ENCODE measurements around the gene FRY.

The FRY gene

DNA sequence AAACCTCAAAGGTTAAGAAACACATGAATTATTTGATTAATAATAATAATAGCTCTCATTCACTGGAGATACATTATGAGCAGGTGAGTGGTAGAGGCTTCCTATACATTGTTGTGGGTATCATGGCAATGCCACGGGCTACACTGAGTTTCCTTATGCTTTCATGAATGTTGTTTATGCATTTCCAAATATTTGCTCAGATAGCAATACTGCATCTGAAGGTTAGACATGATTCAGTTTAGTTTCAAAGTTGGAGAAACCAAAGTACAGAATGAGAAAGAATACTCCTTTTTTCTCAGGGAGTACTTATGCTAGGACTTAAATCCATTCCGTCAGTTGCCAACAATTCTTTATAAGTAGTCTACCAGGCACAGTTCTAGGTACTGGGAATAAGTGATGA, 108.5 kb downstream of the FRY start:
- no peaks in the 10 kb centered on the region for H3K27me3 ChIP-seq (ENCODE audit: control insufficient read depth, insufficient read depth, low read length)
- H3K4me1 ChIP-seq (ENCODE audit: control insufficient read depth, insufficient read depth, low read length): peaks cover 6% of the 10 kb centered on the region
- H3K9ac ChIP-seq (ENCODE audit: low read depth, low read length): no peak overlapping the region
- H3K9me3 ChIP-seq (ENCODE audit: control insufficient read depth, insufficient read depth, low read length): no peaks in the 10 kb centered on the region
- no peaks in the 10 kb centered on the region for H3K36me3 ChIP-seq (ENCODE audit: control insufficient read depth, insufficient read depth, low read length)
- no peak overlapping the region for H3K4me3 ChIP-seq (ENCODE audit: low read depth, low read length)

DNA sequence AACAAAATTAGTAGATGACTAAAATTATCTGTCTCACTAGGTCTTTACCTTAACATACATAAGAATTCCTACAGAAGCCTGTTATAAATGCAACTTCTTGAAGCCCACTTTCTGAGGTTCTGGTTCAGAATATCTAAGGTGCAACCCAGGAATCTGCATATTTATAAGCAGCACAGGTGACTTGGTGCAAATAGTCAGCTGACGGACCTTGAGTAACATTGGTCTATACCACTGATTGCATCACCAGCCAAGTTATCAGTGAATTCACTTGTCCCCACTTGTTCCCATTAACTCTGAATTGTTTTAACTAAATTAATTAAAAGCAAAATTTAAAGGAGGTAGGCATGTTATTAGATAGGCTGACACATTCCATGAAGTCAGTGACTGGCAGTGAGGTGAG, 109.9 kb downstream of the FRY start:
- Histone ChIP-seq H3K36me3 (ENCODE audit: control insufficient read depth, insufficient read depth, low read length) (no peaks in the 10 kb centered on the region), H3K4me3 (ENCODE audit: low read depth, low read length) (no peak overlapping the region), H3K9ac (ENCODE audit: low read depth, low read length) (no peak overlapping the region), H3K4me1 (ENCODE audit: control insufficient read depth, insufficient read depth, low read length) (peaks cover 6% of the 10 kb centered on the region), H3K27me3 (ENCODE audit: control insufficient read depth, insufficient read depth, low read length) (no peaks in the 10 kb centered on the region), H3K9me3 (ENCODE audit: control insufficient read depth, insufficient read depth, low read length) (no peaks in the 10 kb centered on the region)

DNA sequence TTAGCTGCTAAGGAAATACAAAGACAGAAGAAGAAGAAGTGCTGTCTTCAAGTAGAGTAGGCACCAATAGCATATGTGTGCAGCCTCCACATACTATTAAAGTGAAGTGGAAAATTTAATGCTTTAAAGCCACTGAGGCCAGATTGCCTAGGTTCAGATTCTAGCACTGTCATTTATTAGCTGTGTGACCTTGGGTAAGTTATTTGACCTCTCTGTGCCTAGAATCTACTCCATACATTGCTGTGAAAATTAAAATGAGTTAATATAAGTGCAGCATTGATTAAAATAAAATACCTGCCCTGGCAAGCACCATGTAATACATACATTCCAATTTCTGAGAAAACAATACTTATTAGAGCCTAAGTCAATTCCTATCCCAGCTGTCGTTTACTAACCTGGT, 110.5 kb downstream of the FRY start:
- no peak overlapping the region for H3K9ac ChIP-seq (ENCODE audit: low read depth, low read length)
- no peaks in the 10 kb centered on the region for H3K36me3 ChIP-seq (ENCODE audit: control insufficient read depth, insufficient read depth, low read length)
- H3K4me1 ChIP-seq (ENCODE audit: control insufficient read depth, insufficient read depth, low read length): peaks cover 6% of the 10 kb centered on the region
- no peaks in the 10 kb centered on the region for H3K9me3 ChIP-seq (ENCODE audit: control insufficient read depth, insufficient read depth, low read length)
- no peaks in the 10 kb centered on the region for H3K27me3 ChIP-seq (ENCODE audit: control insufficient read depth, insufficient read depth, low read length)
- H3K4me3 ChIP-seq (ENCODE audit: low read depth, low read length): no peak overlapping the region

DNA sequence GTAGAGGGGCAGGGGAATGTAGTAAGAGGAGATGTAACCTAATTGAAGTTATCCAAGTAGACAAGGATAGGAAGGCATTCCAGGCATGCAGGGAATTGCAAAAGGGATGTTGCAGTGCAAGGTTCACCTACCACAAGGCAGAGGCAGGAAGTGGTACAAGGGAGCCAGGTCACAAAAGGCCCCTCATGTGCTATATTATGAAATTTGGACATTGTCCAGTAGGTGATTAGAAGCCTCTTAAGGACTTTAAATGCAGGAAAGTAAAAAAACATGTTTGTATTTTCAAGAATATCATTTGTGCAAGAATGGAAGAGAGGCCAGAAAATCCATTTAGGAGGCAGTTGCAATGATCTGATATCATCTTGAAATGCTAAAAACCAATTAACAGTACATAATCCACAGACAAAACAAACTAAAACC, 111.4 kb downstream of the FRY start:
- Histone ChIP-seq H3K4me3 (ENCODE audit: low read depth, low read length) (no peak overlapping the region), H3K4me1 (ENCODE audit: control insufficient read depth, insufficient read depth, low read length) (peaks cover 6% of the 10 kb centered on the region), H3K9ac (ENCODE audit: low read depth, low read length) (no peak overlapping the region), H3K9me3 (ENCODE audit: control insufficient read depth, insufficient read depth, low read length) (no peaks in the 10 kb centered on the region), H3K27me3 (ENCODE audit: control insufficient read depth, insufficient read depth, low read length) (no peaks in the 10 kb centered on the region), H3K36me3 (ENCODE audit: control insufficient read depth, insufficient read depth, low read length) (no peaks in the 10 kb centered on the region)

DNA sequence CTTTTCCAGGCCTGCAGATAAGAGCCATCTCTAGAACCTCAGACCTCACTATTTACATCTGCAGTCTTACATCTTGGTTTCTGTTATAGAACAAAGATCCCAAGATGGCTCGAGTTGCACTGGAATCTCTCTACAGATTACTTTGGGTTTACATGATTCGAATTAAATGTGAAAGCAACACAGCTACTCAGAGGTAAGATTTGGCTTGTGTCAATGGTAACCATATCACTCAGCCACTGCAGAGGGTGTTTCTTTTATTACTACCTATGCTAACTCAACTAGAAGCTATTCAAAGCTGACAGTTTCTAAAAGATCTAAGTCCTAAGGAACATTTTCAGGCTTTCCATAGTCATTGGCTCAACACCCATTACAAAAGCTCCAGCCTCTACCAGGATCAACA, 115.6 kb downstream of the FRY start:
- no peaks in the 10 kb centered on the region for H3K9me3 ChIP-seq (ENCODE audit: control insufficient read depth, insufficient read depth, low read length)
- no peak overlapping the region for H3K9ac ChIP-seq (ENCODE audit: low read depth, low read length)
- peaks cover 6% of the 10 kb centered on the region for H3K4me1 ChIP-seq (ENCODE audit: control insufficient read depth, insufficient read depth, low read length)
- no peaks in the 10 kb centered on the region for H3K27me3 ChIP-seq (ENCODE audit: control insufficient read depth, insufficient read depth, low read length)
- no peaks in the 10 kb centered on the region for H3K36me3 ChIP-seq (ENCODE audit: control insufficient read depth, insufficient read depth, low read length)
- no peak overlapping the region for H3K4me3 ChIP-seq (ENCODE audit: low read depth, low read length)

DNA sequence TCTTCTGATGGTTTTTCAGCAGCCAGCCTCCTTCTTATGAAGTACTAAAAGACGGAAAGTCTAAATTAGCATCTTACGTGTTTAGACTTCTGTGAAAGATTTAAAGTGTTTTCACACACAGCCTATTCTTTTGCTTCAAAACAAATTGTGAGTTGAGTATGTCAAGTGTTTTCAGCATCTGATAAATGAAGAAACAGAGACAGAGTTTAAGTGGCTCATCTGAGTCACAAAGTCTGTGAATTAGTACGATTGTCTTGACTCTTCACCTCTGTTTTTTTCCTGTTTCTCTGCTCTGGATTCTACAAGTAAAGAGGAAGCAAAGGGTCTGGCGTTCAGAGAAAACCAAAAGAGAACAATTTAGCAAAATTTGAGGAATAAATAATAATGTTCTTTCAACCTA, 116.4 kb downstream of the FRY start:
- Histone ChIP-seq H3K4me1 (ENCODE audit: control insufficient read depth, insufficient read depth, low read length) (peaks cover 4% of the 10 kb centered on the region), H3K36me3 (ENCODE audit: control insufficient read depth, insufficient read depth, low read length) (no peaks in the 10 kb centered on the region), H3K27me3 (ENCODE audit: control insufficient read depth, insufficient read depth, low read length) (no peaks in the 10 kb centered on the region), H3K9ac (ENCODE audit: low read depth, low read length) (no peak overlapping the region), H3K9me3 (ENCODE audit: control insufficient read depth, insufficient read depth, low read length) (no peaks in the 10 kb centered on the region), H3K4me3 (ENCODE audit: low read depth, low read length) (no peak overlapping the region)

DNA sequence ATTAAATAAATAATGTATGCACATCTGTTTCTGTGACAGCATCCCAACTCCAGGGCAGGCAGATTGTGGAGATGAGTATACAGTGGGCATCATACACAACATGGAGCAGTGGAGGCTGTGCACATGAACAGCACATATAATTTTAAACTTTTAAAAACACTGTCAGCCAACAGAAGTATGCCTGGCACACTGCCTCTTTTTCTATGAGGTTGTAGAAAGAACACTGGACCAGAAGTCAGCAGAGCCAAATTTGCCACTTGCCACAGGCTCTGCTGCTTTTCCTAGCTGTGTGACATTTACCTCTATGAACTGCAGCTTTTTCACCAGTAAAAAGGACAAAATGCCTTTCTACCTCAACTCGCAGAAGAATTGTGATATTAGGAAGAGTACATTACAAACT, 118.7 kb downstream of the FRY start:
- no peak overlapping the region for H3K4me3 ChIP-seq (ENCODE audit: low read depth, low read length)
- no peaks in the 10 kb centered on the region for H3K27me3 ChIP-seq (ENCODE audit: control insufficient read depth, insufficient read depth, low read length)
- H3K9ac ChIP-seq (ENCODE audit: low read depth, low read length): no peak overlapping the region
- H3K9me3 ChIP-seq (ENCODE audit: control insufficient read depth, insufficient read depth, low read length): no peaks in the 10 kb centered on the region
- no peaks in the 10 kb centered on the region for H3K4me1 ChIP-seq (ENCODE audit: control insufficient read depth, insufficient read depth, low read length)
- no peaks in the 10 kb centered on the region for H3K36me3 ChIP-seq (ENCODE audit: control insufficient read depth, insufficient read depth, low read length)

DNA sequence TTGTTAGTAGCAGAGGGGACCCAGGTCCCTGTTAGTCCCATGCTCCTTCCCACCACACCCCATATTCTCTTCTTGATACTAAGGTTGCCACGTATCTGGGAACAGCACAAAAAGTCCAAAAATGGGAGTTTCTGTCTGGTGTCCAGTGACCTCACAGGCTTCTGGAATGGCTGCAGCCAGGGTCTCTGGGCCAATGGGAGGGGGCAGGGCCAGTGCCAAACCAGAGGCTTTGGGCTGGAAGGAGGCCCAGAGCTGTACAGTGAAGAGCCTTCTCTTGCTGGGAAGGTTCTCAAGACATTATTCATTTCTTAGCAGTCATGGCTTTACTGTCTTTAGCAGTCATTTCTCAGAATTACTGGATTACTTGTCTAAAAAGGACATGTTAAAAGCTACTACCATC, 119.2 kb downstream of the FRY start:
- no peaks in the 10 kb centered on the region for H3K36me3 ChIP-seq (ENCODE audit: control insufficient read depth, insufficient read depth, low read length)
- H3K9me3 ChIP-seq (ENCODE audit: control insufficient read depth, insufficient read depth, low read length): no peaks in the 10 kb centered on the region
- H3K9ac ChIP-seq (ENCODE audit: low read depth, low read length): no peak overlapping the region
- H3K27me3 ChIP-seq (ENCODE audit: control insufficient read depth, insufficient read depth, low read length): no peaks in the 10 kb centered on the region
- no peak overlapping the region for H3K4me3 ChIP-seq (ENCODE audit: low read depth, low read length)
- no peaks in the 10 kb centered on the region for H3K4me1 ChIP-seq (ENCODE audit: control insufficient read depth, insufficient read depth, low read length)

DNA sequence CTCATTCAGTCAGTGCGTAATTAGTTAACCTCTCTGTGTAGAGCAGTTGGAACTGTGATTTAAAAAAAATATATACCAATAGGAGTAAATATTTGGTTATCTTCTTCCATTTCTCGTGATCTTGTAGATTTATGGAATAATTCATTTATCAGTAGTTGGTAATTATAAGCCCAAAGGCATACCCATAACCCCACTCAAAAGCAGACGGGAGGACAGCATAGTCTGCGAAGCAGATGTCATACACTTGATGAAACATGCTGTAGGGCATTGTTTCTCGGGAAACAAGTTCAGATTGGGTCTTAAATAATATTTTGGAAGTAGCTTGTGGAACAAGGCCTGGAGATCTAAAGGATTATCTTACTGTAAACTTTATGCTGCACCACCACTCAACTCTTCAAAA, 119.7 kb downstream of the FRY start:
- no peaks in the 10 kb centered on the region for H3K4me1 ChIP-seq (ENCODE audit: control insufficient read depth, insufficient read depth, low read length)
- no peaks in the 10 kb centered on the region for H3K27me3 ChIP-seq (ENCODE audit: control insufficient read depth, insufficient read depth, low read length)

DNA sequence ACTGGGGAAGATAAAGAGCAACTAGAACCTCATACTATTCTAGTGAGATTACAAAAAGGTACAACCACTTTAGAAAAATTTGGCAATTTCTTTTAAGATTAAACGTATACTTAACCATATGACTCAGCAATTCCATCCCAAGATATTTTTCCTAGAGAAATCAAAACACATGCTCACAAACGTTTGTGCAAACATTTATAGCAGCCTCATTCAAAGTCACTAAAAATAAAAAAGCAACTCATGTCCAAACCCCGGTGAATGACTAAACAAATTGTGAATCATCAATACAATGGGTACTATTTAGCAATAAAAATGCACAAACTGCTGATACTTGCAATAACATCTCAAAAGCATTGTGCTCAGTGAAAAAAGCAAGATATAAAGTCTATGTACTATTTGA, 121.5 kb downstream of the FRY start:
- H3K36me3 ChIP-seq (ENCODE audit: control insufficient read depth, insufficient read depth, low read length): no peaks in the 10 kb centered on the region
- H3K27me3 ChIP-seq (ENCODE audit: control insufficient read depth, insufficient read depth, low read length): no peaks in the 10 kb centered on the region
- no peak overlapping the region for H3K9ac ChIP-seq (ENCODE audit: low read depth, low read length)
- no peaks in the 10 kb centered on the region for H3K4me1 ChIP-seq (ENCODE audit: control insufficient read depth, insufficient read depth, low read length)
- no peaks in the 10 kb centered on the region for H3K9me3 ChIP-seq (ENCODE audit: control insufficient read depth, insufficient read depth, low read length)
- no peak overlapping the region for H3K4me3 ChIP-seq (ENCODE audit: low read depth, low read length)

More for the DNA sequence above, 119.7 kb downstream of the FRY start:
- Histone ChIP-seq H3K9ac (ENCODE audit: low read depth, low read length) (no peak overlapping the region), H3K9me3 (ENCODE audit: control insufficient read depth, insufficient read depth, low read length) (no peaks in the 10 kb centered on the region), H3K36me3 (ENCODE audit: control insufficient read depth, insufficient read depth, low read length) (no peaks in the 10 kb centered on the region), H3K4me3 (ENCODE audit: low read depth, low read length) (no peak overlapping the region)

DNA sequence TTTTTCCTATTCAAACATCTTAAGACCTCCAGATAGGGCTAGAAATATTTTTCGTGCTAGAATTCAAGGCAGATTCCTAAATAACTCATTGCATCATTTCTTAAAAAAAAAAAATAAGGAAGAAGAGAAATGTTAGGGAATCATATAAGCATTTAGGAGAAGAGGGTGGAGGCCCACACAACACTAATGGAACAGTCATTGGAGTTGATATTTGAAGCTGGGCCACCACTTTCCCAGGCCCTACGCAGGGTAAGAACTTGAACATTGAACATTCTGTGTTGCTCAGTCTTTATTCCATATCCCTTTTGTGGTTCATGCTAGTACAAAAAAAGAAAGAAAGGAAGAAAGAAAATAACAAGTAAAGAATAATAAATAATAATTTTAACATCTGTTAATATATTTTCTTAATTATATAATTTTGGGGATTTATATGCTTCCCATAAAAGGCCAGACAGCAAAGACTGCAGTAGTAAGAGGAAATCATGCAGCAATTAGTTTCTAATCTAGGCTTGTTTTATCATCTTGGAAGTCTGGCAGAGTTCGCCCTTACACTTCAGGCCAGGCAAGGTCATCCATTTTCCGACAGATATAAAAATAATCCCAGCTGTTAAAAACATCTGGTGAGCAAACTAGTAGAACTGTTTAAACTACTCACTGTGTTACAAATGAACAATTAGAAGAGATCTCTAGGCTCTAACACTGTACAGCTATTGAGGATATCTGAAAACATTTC, 127.7 kb downstream of the FRY start:
- no peaks in the 10 kb centered on the region for H3K9me3 ChIP-seq (ENCODE audit: control insufficient read depth, insufficient read depth, low read length)
- no peak overlapping the region for H3K4me3 ChIP-seq (ENCODE audit: low read depth, low read length)
- no peak overlapping the region for H3K9ac ChIP-seq (ENCODE audit: low read depth, low read length)
- no peaks in the 10 kb centered on the region for H3K4me1 ChIP-seq (ENCODE audit: control insufficient read depth, insufficient read depth, low read length)
- no peaks in the 10 kb centered on the region for H3K36me3 ChIP-seq (ENCODE audit: control insufficient read depth, insufficient read depth, low read length)
- H3K27me3 ChIP-seq (ENCODE audit: control insufficient read depth, insufficient read depth, low read length): no peaks in the 10 kb centered on the region

DNA sequence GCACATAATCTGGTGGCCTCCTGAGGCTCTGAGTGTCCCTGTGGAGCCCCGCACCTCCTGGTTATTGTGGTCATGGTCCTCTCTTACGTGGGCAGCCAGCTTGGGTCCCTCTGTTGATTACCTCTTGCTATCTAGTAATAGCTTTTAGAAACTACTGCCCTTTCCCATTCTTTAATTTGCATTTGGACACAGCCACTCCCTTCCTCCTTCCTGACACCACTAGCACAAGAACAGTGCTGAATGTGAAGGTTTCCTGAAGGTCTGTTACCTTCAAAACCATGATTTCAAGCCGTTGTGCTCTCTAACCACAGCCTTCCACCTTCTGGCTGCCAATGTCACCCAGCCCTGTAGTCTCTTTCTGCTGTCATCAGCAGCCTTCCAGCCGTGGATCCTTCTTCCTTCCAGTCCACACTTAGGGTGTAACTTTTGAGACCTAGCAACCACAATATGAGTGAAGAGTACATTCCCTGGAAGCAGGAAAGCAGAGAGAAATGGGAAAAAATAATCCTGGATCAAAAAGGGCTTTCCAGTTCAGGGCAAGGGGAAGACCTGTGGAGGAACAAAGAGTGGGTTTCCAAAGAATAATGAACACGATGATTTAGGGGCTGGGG, 130.9 kb downstream of the FRY start:
- Histone ChIP-seq H3K36me3 (ENCODE audit: control insufficient read depth, insufficient read depth, low read length) (no peaks in the 10 kb centered on the region), H3K9ac (ENCODE audit: low read depth, low read length) (no peak overlapping the region), H3K4me3 (ENCODE audit: low read depth, low read length) (no peak overlapping the region), H3K27me3 (ENCODE audit: control insufficient read depth, insufficient read depth, low read length) (no peaks in the 10 kb centered on the region), H3K9me3 (ENCODE audit: control insufficient read depth, insufficient read depth, low read length) (no peaks in the 10 kb centered on the region), H3K4me1 (ENCODE audit: control insufficient read depth, insufficient read depth, low read length) (no peaks in the 10 kb centered on the region)
